ENCODE measurements around the gene DKK1.

DNA sequence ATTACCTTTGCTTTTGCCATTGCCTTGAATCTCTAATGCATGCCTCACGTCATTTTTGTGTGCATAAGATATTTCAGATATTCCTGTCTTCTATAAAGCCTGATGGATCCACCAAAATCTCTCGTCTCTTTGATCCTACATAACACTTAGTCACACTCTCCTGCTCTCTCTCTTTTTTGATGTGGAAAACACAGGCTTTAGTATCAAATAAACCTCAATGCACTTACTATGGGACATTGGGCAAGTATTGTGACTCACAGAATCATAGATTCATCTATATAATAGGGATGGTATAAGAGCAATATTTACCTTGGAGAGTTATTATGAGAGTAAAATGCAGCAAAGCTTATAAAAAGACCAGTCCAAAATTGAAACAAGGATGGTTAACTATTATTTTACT, 39.1 kb downstream of the DKK1 start:
- TF ChIP-seq, protein P1, sequence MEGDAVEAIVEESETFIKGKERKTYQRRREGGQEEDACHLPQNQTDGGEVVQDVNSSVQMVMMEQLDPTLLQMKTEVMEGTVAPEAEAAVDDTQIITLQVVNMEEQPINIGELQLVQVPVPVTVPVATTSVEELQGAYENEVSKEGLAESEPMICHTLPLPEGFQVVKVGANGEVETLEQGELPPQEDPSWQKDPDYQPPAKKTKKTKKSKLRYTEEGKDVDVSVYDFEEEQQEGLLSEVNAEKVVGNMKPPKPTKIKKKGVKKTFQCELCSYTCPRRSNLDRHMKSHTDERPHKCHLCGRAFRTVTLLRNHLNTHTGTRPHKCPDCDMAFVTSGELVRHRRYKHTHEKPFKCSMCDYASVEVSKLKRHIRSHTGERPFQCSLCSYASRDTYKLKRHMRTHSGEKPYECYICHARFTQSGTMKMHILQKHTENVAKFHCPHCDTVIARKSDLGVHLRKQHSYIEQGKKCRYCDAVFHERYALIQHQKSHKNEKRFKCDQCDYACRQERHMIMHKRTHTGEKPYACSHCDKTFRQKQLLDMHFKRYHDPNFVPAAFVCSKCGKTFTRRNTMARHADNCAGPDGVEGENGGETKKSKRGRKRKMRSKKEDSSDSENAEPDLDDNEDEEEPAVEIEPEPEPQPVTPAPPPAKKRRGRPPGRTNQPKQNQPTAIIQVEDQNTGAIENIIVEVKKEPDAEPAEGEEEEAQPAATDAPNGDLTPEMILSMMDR (conservative IDR thresholded peaks at IDR 0.05 in 1 of 2, IDR thresholded peaks at IDR 0.05 in 1 of 2; ENCODE audit: extremely low read depth in 1 of 2, insufficient read depth in 1 of 2, low read depth in 1 of 2, low read length in 2 of 2), result no peak
- TF ChIP-seq EZH2 (IDR thresholded peaks at IDR 0.05; ENCODE audit: borderline replicate concordance, low read length), result no peak

Data from mammary epithelial cell (primary cell).